CD4-positive, CD25-positive, alpha-beta regulatory T cell (primary cell): ENCODE measurements around the gene RIMOC1. TPM values are rescaled to one million over a fixed set of nuclear protein-coding genes. Genes with fewer than 3 reads are reported as not detected.
"Not testable (repeated sequence)": the region's sequence is repeated elsewhere in the genome, so short reads cannot be mapped to it uniquely, and the experiment has no call there.

Source experiments
- ATAC-seq, 2 donors: fragments of 150-1000 bp; cut with Tn5 transposase; one replicate each; pipeline ENCODE4 v1.10.0; 2021; ENCODE audit warnings: low read depth in 2 of 2, moderate number of reproducible peaks in 2 of 2, moderate library complexity in 1 of 2
- DNase-seq, 3 donors: peaks; one replicate each; pipeline versions ENCODE4 v3.0.0 to v3.0.0-alpha.2; 2012 to 2022; ENCODE audit warnings: mixed read lengths in 1 of 3
- H3K27ac ChIP-seq: one replicate; pipeline ENCODE4 v1.7.0; 2013; ENCODE audit warnings: mild to moderate bottlenecking, low read length; ENCODE audit not compliant: insufficient read depth, poor library complexity, severe bottlenecking
- H3K27me3 ChIP-seq: one replicate; pipeline ENCODE4 v1.7.0; 2013; ENCODE audit warnings: low read length; ENCODE audit not compliant: control insufficient read depth, insufficient read depth
- H3K36me3 ChIP-seq: one replicate; pipeline ENCODE4 v1.7.0; 2013; ENCODE audit warnings: mild to moderate bottlenecking, low read length, moderate library complexity; ENCODE audit not compliant: control insufficient read depth, insufficient read depth
- H3K4me1 ChIP-seq: 2 replicates; pipeline ENCODE4 v1.7.0; 2013; ENCODE audit warnings: mild to moderate bottlenecking, low read length; ENCODE audit not compliant: insufficient read depth, control insufficient read depth, poor library complexity, severe bottlenecking
- H3K4me3 ChIP-seq: one replicate; pipeline ENCODE4 v1.7.0; 2013; ENCODE audit warnings: low read depth, mild to moderate bottlenecking, low read length, moderate library complexity
- H3K9me3 ChIP-seq, 2 experiments: 1 replicate in 1 of 2; 2 replicates in 1 of 2; pipeline ENCODE4 v1.7.0; 2013; ENCODE audit warnings: low read length in 2 of 2, mild to moderate bottlenecking in 1 of 2, moderate library complexity in 1 of 2; ENCODE audit not compliant: control insufficient read depth in 2 of 2
- H3K27ac Mint-ChIP-seq, 3 donors: one replicate each; pipeline ENCODE4 v1.8.0; 2020 to 2022; ENCODE audit warnings: mild to moderate bottlenecking in 3 of 3, mixed read lengths in 3 of 3, moderate library complexity in 2 of 3
- H3K27me3 Mint-ChIP-seq: one replicate; pipeline ENCODE4 v1.8.0; 2022; ENCODE audit warnings: mild to moderate bottlenecking, mixed read lengths
- H3K36me3 Mint-ChIP-seq: one replicate; pipeline ENCODE4 v1.8.0; 2020; ENCODE audit warnings: mixed read lengths
- H3K4me1 Mint-ChIP-seq, 4 donors: one replicate each; pipeline ENCODE4 v1.8.0; 2020 to 2022; ENCODE audit warnings: mixed read lengths in 4 of 4, mild to moderate bottlenecking in 1 of 4
- H3K4me3 Mint-ChIP-seq, 4 donors: one replicate each; pipeline ENCODE4 v1.8.0; 2020 to 2022; ENCODE audit warnings: mild to moderate bottlenecking in 4 of 4, mixed read lengths in 4 of 4, moderate library complexity in 3 of 4
- H3K9me3 Mint-ChIP-seq, 7 donors: one replicate each; pipeline ENCODE4 v1.8.0; 2020 to 2022; ENCODE audit warnings: mixed read lengths in 7 of 7, mild to moderate bottlenecking in 3 of 7, moderate library complexity in 2 of 7
- polyA plus RNA-seq, 4 donors: library from polyadenylated mRNA; unstranded; fragments of 300-500 nt; fragmentation: Illumina TruSeq; gene quantifications; one replicate each; pipeline ENCODE4 v1.2.3, GENCODE V29; 2021
- total RNA-seq: library from RNA; stranded (reverse); gene quantifications from one replicate; pipeline ENCODE4 v1.2.3, GENCODE V29; 2022

RIMOC1 gene
- total and polyA plus RNA-seq, 5 donors from 2014 or later: 11.2 to 13.7 (median 12.1) TPM

DNA sequence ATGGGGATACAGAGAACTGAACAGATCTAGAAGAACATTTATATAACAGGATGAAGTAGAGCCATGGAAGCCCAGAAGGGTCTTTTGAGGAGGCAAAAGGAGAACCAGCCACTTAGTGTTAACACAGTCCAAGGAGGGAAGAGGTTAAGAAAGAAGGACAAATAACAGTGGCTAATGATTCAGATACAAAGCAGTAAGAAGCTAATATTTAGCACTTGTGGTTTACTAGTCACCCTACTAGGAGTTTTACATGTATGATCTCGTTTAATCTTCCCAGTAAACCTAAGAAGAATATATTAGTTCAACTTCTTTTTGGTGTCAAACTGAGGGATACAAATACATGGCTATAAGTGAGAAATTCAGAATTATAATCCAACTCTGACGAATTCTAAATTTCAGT lies 28.6 kb downstream of the RIMOC1 start:
- Mint-ChIP-seq H3K4me1 (peaks cover 0 to 9% (median 4%) of the 10 kb centered on the region in 4 donors), H3K4me3 (no peak overlapping the region), H3K36me3 (peaks cover 41% of the 10 kb centered on the region), H3K27me3 (no peaks in the 10 kb centered on the region), H3K9me3 (peaks cover 0 to 2% (median 0%) of the 10 kb centered on the region in 7 donors), H3K27ac (peak overlapping the region in 1 of 3 donors; percentile 0)
- Histone ChIP-seq H3K4me1 (no peaks in the 10 kb centered on the region), H3K27me3 (no peaks in the 10 kb centered on the region), H3K36me3 (peaks cover 27% of the 10 kb centered on the region), H3K4me3 (no peak overlapping the region), H3K27ac (no peak overlapping the region), H3K9me3 (no peaks in the 10 kb centered on the region)
- DNase-seq: no peak
- no peak for ATAC-seq

DNA sequence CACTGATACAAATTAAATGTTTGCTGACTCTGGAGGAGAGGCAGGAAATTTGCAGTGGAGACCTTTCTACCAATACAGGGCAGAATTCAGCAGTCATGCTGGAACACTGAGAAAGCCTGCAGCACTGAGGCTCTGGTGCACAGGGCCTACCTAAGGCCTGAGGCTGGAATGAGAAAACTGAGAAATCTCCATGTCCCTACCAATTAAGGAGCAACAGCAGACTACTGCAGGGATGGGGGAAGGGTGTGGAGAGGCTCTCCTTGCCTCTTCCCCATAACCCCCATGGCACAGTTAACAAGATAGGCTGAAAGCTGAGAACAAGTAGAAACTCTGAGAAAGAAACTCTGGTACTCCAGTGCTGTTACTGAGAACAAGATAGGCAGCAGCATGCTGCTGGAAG lies 31.4 kb downstream of the RIMOC1 start:
- H3K9me3 ChIP-seq: no peaks in the 10 kb centered on the region
- peaks cover 23% of the 10 kb centered on the region for H3K36me3 ChIP-seq
- H3K4me1 ChIP-seq: no peaks in the 10 kb centered on the region
- H3K4me3 ChIP-seq: no peak overlapping the region
- no peak overlapping the region for H3K27ac ChIP-seq
- Mint-ChIP-seq H3K27me3 (no peaks in the 10 kb centered on the region), H3K27ac (no peak overlapping the region), H3K4me1 (peaks cover 0 to 5% (median 2%) of the 10 kb centered on the region in 4 donors), H3K9me3 (peaks cover 0 to 1% (median 0%) of the 10 kb centered on the region in 7 donors), H3K36me3 (peaks cover 48% of the 10 kb centered on the region), H3K4me3 (no peak overlapping the region)
- DNase-seq (no peak), ATAC-seq (no peak)
- no peaks in the 10 kb centered on the region for H3K27me3 ChIP-seq

DNA sequence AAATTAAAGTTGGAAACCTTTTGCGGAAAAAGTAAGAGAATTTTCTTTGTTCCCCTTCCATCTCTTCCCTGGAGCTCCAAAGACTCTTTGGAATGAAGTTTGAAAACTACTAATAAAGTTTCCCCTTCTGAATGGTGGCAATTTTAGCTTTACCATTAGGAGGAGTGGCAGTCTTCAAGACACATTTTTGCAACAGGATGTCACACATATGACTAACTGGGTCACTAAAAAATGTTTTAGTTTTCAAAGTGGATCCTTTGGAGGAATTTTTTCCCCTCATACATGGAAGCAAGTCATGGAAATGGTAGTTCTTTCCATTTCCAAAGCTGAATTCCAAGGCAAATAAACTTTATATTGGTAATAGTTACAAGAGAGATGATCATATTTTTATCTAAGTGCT lies 36.5 kb downstream of the RIMOC1 start:
- Mint-ChIP-seq H3K27me3 (no peaks in the 10 kb centered on the region), H3K9me3 (no peaks in the 10 kb centered on the region), H3K36me3 (peaks cover 27% of the 10 kb centered on the region), H3K4me1 (no peaks in the 10 kb centered on the region), H3K4me3 (no peak overlapping the region), H3K27ac (no peak overlapping the region)
- ATAC-seq: no peak
- Histone ChIP-seq H3K9me3 (no peaks in the 10 kb centered on the region), H3K36me3 (peaks cover 4% of the 10 kb centered on the region), H3K4me3 (no peak overlapping the region), H3K27ac (no peak overlapping the region), H3K27me3 (no peaks in the 10 kb centered on the region), H3K4me1 (no peaks in the 10 kb centered on the region)
- no peak for DNase-seq

- not testable (repeated sequence) for H3K27me3 Mint-ChIP-seq, H3K4me3 ChIP-seq, H3K36me3 Mint-ChIP-seq, H3K27me3 ChIP-seq, H3K27ac Mint-ChIP-seq, H3K27ac ChIP-seq, H3K4me3 Mint-ChIP-seq, H3K9me3 Mint-ChIP-seq, H3K4me1 ChIP-seq, H3K9me3 ChIP-seq, H3K4me1 Mint-ChIP-seq, ATAC-seq, DNase-seq, H3K36me3 ChIP-seq
These were observed 41.3 kb downstream of the RIMOC1 start for GRCh38 chr5:41945332-41945955.

DNA sequence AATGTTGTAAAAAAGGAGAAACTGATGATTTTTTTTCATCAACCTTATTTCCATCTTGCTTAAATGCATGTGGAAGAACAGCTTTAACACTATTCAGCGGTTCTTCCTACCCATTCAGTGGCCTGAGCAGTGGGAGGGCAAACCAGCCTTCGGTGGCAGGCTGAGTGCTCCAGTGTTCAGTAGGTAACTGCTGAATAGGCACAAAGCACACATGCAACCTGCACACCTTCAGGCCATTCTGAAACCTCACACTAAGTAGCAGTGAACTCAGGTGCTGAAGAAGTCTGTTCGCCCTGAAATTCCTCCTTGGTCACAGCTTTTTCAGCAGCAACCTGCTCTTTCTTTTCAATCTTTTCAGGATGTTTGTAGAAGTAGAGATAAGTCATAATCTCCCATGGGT lies 47.1 kb downstream of the RIMOC1 start:
- H3K4me1 ChIP-seq: no peaks in the 10 kb centered on the region

More for the DNA sequence above, 47.1 kb downstream of the RIMOC1 start:
- Mint-ChIP-seq H3K36me3 (no peaks in the 10 kb centered on the region), H3K27ac (no peak overlapping the region), H3K4me3 (no peak overlapping the region), H3K4me1 (no peaks in the 10 kb centered on the region), H3K27me3 (peaks cover 4% of the 10 kb centered on the region), H3K9me3 (peaks cover 0 to 7% (median 0%) of the 10 kb centered on the region in 7 donors)
- no peak overlapping the region for H3K27ac ChIP-seq
- DNase-seq (no peak), ATAC-seq (no peak)
- no peaks in the 10 kb centered on the region for H3K9me3 ChIP-seq
- H3K36me3 ChIP-seq: no peaks in the 10 kb centered on the region
- no peak overlapping the region for H3K4me3 ChIP-seq
- no peaks in the 10 kb centered on the region for H3K27me3 ChIP-seq

Other genes with a start within 250 kb of the RIMOC1 start
- 27.4 TPM for gene OXCT1, start 33.9 kb upstream of the RIMOC1 start, total RNA-seq
- gene OXCT1, start 33.9 kb upstream of the RIMOC1 start, polyA plus RNA-seq: 10 to 100 TPM; 22.3 to 31.3 (median 29.6) TPM
- 11.9 TPM for gene FBXO4, start 20.9 kb downstream of the RIMOC1 start, total RNA-seq
- 10 to 100 TPM; 18.0 to 27.4 (median 21.5) TPM for gene FBXO4, start 20.9 kb downstream of the RIMOC1 start, polyA plus RNA-seq